CD1c-positive myeloid dendritic cell (primary cell): ENCODE measurements around the gene SLC6A12.

Experiments used
- DNase-seq: peaks from one replicate; pipeline ENCODE4 v3.0.0-alpha.2; 2016; ENCODE audit errors: extremely low spot score

Gene SLC6A12

DNA sequence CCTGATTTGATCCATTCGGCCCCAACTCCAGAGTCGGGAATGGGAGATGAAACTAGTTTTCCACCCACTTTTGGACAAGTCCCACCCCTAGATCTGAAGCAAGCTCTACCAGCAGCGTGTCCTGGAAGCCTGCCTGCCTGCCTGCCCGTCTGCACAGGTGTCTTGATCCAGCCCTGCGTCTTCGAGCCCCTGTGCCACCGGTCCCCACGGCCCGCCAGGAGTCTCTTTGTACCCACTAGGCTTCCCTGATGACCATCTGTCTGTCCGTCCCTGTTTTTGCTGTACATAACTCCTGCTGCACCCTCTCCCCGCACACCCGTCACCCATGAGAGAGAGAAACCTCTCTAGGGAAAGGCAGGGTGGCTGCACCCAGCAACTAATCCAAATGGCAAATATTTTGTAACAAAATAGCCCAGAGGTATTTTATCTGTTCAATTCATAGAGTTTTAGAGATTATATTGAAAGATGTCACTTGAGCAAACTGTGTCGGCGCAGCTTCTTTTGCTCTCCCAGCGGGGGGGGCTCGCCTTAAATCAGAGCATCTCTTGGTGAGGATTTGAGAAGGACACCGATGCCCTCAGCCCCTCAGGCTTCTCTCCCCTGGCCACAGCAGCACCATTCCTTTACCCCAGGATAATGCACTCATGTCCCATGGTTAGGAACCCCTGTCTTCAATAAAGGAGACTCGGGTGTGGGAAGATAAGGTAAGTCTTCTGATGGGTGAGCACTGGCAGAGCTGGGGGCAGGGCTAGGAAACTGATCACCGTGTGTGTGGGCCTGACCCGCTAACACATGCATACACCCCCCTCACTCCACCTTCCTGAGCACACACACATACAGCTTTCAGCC lies 35.8 kb downstream of the SLC6A12 start:
- DNase-seq = no peak

DNA sequence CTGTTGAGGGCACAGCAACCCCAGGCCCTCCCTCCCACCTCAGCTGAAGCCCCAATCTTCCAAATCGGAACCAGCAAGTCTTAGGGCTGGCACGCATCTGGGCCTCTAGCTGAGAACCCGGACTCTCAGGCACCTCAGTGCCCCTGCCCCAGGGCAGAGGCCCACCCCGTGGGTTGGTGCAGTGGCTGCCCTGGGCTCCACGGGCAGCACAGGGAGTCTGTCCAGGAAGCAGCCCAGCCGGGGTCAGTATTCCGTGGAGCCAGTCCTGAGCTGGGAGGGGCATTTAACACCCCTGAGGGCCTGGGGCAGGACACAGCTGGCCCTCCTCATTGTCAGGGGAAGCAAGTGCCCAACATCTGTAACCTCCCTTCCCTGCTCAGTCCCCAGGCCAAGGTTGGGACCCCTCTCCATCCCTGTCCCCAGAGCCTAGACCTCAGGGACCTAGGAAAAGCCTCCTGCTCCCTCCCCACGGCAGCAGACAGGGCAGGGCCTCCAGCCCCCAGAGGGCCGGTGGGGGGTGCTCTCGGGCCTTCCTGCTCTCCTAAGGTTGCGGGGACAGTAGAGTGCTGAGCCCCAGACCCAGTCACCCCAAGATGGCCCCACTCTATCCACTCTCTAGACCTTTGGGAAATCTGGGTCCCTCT lies 36.5 kb downstream of the SLC6A12 start:
- no peak for DNase-seq

DNA sequence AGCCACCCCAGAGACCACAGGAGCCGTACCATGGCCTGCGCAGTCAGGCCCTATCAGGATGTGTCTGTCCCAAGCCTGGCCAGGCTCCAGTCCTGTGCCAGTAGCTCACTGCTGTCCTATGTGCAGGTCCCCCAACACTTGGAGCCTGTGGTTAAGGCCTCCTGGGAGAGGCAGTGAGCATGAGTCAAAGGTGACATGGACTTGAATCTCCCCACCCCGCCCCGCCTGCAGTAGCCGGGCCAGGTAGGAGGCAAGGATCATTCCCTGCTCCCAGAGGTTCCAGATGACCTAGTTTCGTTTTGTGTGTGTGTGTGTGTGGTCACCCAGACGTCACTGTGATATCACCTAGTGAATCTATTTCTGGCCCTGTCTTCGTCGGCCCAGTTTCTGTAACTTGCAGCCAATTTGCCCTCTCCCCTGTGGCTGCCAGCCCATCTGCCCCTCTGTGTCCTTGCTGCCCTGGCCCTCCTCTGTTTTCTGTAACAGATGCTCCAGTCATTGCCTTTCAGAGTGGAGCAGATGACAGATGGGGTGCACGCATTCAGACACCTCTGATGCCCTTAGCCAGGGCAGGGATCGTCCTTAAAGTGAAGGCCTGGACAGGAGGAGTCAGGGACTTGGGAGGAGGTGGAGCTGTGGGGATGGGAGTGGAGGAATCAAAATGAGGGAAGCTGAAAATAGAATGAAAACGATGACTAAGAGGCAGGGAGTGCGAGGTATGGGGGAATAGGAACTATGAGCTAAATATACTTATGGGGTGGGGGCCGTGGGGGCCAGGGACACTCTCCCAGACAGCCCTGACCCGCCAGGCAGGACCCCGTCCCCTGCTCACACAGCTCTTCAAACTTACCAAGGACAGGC lies 37.4 kb downstream of the SLC6A12 start:
- no peak for DNase-seq

DNA sequence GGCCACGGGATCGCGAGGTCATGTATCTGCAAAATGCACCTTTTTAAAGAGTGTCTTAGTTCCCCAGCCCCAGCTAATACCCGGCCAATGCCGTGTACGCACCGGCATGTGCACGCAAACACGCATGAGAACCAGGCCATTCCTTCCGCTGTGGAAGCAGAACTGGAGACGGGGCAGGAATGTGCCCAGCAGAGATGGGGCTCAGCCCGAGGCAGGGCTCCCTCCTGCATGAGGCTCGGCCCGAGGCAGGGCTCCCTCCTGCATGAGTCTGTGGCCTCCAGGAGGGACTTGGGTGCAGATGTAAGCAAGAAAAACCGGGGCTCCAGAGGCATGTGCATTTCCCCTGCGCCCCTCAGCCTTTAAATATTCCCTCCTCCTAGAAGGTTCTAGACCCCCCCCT lies 38.2 kb downstream of the SLC6A12 start:
- no peak for DNase-seq

DNA sequence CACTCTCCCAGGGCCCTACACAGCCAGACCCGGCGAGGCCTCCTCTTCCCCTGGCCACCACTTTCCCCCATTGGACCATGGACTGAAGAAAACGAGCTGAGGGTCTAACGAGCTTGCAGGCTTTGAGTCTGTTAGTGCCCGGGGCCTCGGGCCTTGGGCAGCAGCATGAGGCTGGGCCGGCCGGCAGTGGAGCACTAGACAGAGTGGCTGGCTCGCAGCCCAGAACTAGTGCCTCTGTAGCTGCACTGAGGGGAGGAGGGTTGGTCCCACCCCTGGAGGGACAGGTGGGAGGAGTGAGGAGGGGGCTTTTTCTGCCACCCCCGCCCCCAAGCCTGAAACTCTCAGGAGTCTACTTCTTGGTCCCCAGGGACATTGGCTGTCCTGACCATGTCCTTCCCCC lies 38.7 kb downstream of the SLC6A12 start:
- no peak for DNase-seq

DNA sequence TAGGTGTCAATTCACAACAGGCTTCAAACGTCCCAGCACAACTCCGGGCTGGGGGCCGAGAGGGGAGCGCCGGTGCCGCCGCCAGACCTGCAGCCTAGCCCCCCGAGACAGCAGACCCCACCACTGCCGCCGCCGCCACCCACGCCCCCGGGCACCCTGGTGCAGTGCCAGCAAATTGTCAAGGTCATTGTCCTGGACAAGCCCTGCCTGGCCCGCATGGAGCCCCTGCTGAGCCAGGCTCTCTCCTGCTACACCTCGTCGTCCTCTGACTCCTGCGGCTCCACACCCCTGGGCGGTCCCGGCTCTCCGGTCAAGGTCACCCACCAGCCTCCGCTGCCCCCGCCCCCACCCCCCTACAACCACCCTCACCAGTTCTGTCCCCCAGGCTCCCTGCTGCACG lies 39.4 kb downstream of the SLC6A12 start:
- no peak for DNase-seq

DNA sequence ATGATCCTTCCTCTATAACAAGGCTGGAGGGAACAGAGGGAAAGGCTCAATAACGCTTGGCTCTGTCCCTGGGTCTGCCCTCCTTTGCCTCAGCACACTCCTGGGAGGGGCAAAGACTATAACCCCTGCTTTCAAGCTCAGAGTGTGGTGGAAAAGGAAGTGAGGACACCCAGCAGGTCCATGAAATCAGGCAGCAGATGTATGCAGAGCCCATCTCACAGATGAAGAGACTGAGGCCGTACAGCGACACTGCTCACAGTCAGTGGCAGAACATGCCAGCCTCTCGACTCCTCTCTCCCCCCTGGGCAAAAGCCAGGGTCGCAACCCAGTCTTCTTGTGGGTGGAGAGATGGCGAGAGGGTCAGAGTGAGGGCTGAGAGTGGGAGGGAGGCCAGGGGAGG lies 39.8 kb downstream of the SLC6A12 start:
- no peak for DNase-seq

DNA sequence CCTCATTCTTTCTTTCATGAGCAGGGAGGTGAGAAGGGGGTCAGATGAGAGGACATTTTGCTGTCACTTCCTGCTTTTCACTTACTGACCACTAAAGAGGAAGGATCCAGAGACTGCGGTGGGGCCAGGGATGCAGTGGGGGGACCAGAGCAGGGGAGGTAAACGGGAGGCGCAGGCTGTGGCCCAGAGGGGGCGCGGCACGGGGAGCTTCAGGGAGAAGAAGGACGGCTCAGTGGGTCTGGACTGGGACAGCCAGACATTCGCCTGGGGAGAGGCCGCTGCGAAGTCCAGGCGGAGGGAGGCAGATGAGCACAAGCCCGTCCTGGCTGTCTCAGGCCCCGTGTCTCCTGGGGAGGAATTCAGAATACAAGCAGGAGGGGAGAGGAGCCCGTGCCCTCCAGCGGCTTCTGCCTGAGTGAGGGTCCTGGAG lies 41.2 kb downstream of the SLC6A12 start:
- DNase-seq = peak; percentile 35

DNA sequence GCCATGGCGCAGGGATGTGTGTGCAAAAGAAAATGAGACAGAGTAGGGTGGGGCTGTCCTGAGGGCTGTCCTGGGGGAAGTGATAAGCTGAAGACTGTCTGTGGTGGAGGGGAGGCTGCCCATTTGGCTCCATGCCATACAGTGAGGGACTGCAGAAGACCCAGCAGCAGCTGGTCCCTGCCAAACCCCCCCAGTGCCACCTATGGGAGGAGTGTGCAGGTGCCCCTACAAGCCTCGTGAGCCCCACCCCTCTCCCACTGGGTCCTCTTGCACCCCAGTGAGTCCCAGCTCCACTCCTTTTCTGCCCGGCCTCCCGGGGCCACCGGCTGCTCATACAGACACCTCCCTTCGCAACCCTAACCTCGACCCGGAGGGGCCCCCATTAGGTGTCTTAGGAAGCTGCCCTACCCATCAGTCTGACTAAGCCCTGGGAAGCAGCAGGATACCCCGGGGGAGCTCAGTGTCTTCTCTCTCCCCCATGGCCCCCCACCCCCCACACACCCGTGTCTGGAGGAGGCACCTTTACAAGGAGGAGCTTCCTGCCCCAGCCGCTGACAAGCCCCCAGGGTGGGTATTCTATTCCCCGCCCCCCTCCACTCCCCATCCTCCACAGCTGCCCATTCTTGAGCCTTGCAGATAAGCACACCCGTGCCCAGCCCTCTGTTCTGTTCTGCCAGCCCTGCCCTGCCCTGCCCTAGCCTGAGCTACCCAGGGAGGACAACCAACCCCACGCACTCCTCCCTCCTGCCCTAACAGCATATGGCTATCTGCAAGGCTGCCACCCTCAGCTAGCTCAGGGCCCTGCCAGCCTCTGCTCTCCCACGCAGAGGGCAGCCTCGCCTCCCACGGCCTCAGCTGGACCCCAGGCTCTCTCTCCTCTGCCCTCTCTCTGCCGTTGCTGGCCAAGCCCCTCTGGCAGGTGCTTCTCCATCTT lies 41.9 kb downstream of the SLC6A12 start:
- DNase-seq = no peak

DNA sequence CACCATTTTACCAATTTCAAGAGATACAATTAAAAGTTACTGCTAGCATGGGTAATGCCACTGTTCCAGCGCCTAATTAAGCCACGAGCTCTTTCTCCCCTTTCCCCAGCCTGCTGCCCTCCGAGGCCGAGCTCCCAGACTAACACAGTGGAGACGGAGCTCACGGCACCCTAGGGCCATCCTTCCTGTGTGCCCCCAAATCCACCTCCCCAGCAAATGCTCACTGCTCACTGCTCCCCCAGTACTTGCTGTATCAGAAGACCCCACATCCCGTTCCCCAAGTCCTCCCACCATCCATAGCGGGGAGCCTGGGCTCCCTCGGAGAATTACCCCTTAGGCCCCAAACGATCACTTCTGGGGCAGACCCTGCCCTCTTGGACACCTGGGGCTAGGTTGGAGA lies 42.7 kb downstream of the SLC6A12 start:
- DNase-seq = no peak

DNA sequence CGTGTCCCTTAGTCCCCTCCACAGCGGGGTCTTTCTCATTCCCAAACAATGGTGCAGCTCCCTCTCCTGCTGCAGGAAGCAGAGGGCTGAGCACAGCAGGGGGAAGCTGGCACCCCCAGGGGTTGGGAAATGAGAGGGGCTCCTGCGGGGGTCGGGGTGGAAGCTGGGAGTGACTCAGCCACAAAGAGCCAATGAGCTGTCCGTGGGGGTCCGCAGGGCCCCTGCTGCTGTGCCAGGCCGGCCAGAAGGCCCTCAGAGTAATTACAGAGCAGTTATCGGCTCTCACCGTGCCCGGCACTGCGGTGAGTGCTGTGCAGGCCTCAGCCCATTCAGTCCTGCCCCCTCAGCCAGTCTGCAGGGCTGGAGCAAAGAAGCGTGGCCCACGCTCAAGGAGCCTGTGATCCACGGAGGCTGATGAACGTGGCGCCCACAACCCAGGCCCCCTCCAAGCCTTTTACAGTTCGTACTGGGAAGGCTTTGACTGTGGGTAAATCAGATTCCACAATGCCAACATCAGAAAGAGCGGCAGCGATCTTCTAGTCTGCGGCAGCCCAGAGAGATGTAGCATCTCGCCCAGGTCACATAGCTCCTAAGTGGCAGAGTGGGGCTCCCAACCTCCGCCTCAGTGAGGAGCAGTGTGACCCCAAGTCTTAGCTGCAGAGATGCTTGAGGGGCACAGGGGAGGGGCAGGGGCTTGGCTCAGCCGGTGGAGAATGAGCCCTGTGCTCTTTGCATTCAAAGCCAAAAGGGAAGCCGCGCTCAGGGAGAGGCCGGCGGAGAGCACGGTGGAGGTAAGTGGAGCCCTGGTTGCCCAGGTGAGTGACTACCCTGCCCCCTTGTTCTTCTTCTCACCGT lies 43.4 kb downstream of the SLC6A12 start:
- DNase-seq = no peak

DNA sequence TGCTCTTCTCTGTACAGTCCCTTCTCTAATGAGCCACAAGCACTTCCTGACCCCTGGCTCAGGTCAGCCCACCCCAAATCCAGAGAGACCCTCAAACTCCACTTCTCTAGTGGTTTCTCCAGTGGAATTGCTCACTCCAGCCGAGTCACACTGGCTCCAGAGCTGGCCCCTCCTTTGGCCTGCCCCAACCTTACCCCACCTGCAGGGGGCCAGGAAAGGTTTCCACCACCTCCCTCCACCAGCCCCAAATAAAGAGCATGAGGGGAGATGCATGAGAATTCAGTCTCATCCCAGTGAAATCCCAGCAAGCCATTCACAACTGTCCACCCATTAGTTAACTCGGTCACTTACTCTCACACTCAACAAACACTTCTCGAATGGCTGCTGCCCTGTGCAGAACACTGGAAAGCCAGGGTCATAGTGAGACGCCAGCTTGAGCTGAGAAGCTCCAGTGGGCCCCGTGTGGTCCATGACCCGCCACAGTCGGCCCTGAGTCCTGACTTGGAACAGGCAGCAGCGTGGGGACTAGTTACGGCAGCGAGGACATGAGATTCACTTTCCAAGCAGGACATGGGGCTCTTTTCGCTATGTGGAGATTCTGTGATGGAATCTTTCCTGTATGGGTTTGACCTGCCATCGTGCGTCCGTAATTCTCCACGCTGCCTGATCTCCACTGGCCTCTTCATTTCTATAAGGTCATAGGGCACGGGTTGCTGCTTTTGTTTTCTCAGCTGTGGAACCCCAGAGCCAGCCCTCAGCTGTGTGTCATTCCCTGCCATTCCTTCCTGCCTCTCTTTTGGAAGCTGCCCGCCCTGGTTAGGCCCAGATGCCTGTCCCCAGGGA lies 44.2 kb downstream of the SLC6A12 start:
- no peak for DNase-seq

DNA sequence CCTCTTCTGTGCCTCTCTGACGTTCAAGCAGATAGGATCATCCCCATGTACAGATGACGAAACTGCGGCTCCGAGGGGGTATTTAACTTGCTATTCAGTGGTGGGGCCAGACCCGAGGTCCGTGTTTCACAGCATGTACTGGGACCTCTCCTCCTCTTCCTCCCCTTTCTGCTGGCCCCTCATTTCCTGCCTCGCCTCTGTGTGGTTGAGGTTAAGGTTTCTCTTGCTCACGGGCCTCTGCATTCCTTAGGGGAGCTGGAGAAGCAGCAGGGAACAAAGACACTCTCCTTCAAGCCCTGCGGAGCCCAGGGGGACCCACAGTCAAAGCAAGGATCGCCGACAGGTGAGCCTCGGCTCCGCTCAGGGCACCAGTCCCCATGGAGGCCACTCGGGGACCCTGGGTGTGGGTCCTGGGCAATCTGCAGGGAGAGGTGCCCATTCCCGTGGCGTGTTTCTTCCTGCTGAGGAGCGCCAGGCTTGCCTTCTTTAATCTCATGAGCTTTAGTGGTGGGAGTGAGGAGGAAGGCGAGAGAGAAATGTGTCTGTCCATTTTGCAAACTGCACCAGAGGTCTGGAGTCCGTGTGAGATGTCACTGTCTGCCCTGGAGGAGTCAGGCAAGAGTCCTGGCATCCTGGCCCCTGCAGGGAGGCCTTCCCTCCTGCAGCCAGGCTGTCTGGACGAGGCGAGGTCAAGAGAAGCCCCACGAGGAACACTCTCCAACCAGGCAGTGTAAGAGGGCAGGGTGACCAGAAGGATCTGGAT lies 45.0 kb downstream of the SLC6A12 start:
- no peak for DNase-seq

DNA sequence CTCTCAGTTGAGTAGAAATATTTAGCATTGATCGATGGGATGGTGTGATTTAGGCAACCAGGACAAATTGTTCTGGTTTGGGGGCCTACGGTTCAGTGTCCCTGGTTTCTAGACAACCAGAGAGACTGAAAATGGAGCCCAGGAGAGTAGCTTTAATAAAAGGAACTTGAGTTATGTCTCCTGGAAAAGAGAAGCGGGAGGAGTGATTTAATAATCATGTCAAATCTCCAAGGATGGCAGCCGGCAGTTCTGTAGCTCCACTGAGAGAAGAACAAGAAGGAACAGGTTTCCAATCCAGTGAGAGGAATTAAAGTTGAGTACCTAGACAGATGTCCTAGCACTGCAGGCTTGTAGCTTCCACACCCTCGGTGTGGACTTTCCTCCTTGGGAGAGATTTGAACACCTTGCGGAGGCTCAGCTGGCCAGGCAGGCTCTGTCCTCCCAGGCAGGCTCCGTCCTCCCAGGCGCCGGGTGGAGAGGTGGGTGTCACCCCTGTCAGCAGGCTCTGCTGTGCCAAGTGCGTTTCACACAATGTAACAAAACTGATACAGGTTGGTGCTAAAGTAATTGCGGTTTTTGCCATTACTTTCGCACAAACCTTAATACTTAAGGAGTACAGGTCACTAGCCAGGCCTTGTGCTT lies 45.9 kb downstream of the SLC6A12 start:
- DNase-seq = no peak

DNA sequence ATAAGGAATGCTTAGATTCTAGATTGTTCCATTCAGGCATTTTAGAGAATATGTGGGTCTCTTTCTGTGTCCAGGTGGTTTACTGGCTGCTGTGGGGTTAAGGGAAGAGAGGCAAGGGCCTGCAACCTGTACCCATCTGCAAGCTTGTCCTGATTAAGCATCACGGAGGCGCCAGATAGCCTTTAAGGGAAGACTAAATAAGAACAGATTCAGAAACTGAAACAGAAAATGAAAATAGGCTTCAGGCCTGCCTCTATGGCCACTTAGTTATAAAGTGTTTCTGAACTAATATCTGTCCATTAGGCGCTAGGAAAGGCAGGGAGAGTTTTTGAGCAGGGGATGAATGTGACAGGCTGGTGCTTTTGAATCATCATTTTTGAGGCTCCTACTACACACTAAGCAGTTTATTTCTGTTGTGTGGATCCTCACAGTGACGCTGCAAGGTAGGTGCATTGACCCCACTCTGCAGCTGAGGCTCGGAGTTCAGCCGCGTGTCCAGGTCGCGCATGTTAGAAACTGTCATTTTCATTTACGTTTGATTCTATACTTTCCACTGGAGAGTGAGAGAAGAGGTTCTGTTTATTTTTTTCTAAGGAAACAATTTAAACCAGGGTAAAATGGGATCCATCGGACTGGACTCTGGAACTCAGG lies 47.4 kb downstream of the SLC6A12 start:
- DNase-seq = no peak

DNA sequence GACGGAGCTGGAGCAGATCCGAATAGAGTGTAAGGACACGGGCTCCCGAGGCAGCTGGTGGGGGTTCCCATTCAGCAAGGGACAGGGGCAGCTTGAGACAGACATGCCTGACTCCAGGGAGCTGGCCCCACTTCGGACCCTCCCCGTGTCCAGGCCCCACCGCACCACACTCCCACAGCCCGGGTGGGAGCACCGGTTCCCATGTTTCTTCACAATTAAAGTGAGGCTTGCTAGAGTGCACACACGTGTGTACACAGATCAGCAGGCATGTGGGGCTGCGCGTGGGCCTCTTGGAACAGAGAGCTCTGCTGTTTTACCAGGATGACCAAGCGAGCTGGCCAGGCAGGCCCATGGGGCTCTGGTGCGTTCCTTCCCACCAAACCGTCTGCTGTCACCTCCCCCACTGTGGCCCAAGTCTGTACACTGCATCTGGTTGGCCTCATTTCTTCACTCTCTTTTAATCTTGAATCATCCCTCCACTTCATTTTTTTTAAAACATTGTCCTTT lies 48.0 kb downstream of the SLC6A12 start:
- DNase-seq = no peak

DNA sequence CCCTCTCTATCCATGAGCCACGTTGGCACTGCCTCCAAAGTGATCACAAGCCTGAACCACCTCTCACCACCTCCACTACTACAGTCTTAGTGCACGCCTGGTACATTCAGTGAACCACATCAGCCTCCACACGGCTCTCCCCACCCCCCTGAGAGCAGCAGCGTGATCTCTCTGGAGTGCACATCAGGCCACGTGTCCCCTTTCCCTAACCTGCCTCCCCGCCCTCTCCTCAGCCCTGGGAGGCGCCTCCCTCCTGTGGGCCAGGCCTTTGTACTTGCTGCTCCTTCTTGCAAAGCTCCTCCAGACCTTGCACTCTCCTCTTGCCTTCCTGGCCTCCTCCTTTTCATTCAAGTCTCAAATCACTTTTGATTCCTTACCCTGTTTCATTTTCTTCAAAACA lies 49.8 kb downstream of the SLC6A12 start:
- no peak for DNase-seq
